SK-N-SH (cell line): Measurements from ENCODE around the gene FRMPD4. TPM values are rescaled to one million over a fixed set of nuclear protein-coding genes. Genes with fewer than 3 reads are reported as not detected.

ENCODE experiments used
- CTCF ChIA-PET: fragments of 300-600, 350-600 bp; formaldehyde crosslinking; extraction: SDS; loops from one replicate; lab custom pipeline; 2021; lab: Yijun Ruan, JAX
- POLR2A ChIA-PET: fragments of 350-600 bp; sonication (Branson Sonifier 250); formaldehyde crosslinking; extraction: SDS; loops from one replicate; lab custom pipeline; 2020; ENCODE audit warnings: antibody characterized with exemption, inconsistent platforms; lab: Yijun Ruan, JAX
- DNase-seq: peaks from one replicate; pipeline ENCODE4 v3.0.0; 2012
- H2AFZ ChIP-seq: fragments of 200-600 bp; sonication (generic); 2 replicates; pipeline ENCODE4 v1.8.1; 2016; ENCODE audit warnings: antibody characterized with exemption, mild to moderate bottlenecking, low read depth
- H3F3A ChIP-seq: fragments of 200-600 bp; sonication (generic); replicated peaks from 2 replicates; pipeline ENCODE3; 2016; ENCODE audit warnings: antibody characterized with exemption, mild to moderate bottlenecking; ENCODE audit not compliant: insufficient read depth
- H3K27ac ChIP-seq, 2 experiments: fragments of 200-500 bp in 1 of 2; fragments of 200-600 bp in 1 of 2; sonication (Bioruptor generic) in 1 of 2; sonication (generic), shearing (Covaris generic) in 1 of 2; 2 replicates each; pipeline versions ENCODE4 v1.5.1 to v1.6.1; 2014 to 2016; ENCODE audit warnings: low read depth in 2 of 2, inconsistent platforms in 1 of 2, low read length in 1 of 2, mild to moderate bottlenecking in 1 of 2, mixed read lengths in 1 of 2
- H3K27me3 ChIP-seq: fragments of 200-600 bp; sonication (generic), shearing (Covaris generic); 2 replicates; pipeline ENCODE4 v1.6.1; 2016; ENCODE audit warnings: mixed run types; ENCODE audit not compliant: insufficient read depth
- H3K36me3 ChIP-seq, 2 experiments: fragments of 200-500 bp in 1 of 2; fragments of 200-600 bp in 1 of 2; sonication (Bioruptor generic) in 1 of 2; sonication (generic) in 1 of 2; replicated peaks in 1 of 2; 2 replicates each; pipeline versions ENCODE3 to v1.5.1; 2014 to 2016; ENCODE audit warnings: low read length in 1 of 2, mild to moderate bottlenecking in 1 of 2; ENCODE audit not compliant: insufficient read depth in 2 of 2, control insufficient read depth in 1 of 2
- H3K4me1 ChIP-seq, 2 experiments: fragments of 200-500 bp in 1 of 2; fragments of 200-600 bp in 1 of 2; sonication (Bioruptor generic) in 1 of 2; sonication (generic), shearing (Covaris generic) in 1 of 2; 2 replicates each; pipeline versions ENCODE4 v1.5.1 to v1.6.1; 2014 to 2016; ENCODE audit warnings: low read depth in 1 of 2, low read length in 1 of 2, mixed run types in 1 of 2; ENCODE audit not compliant: insufficient read depth in 2 of 2, control insufficient read depth in 1 of 2
- H3K4me2 ChIP-seq: fragments of 200-600 bp; sonication (generic), shearing (Covaris generic); 2 replicates; pipeline ENCODE4 v1.6.1; 2017; ENCODE audit warnings: mixed run types
- H3K4me3 ChIP-seq, 2 experiments: fragments of 200-500 bp in 1 of 2; fragments of 200-600 bp in 1 of 2; sonication (Bioruptor generic) in 1 of 2; sonication (generic), shearing (Covaris generic) in 1 of 2; 2 replicates each; pipeline versions ENCODE4 v1.5.1 to v1.8.1; 2014 to 2016; ENCODE audit warnings: low read depth in 2 of 2, inconsistent platforms in 1 of 2, low read length in 1 of 2, mild to moderate bottlenecking in 1 of 2, mixed read lengths in 1 of 2, moderate library complexity in 1 of 2
- H3K79me2 ChIP-seq: fragments of 200-600 bp; sonication (generic); 2 replicates; pipeline ENCODE4 v1.8.1; 2017; ENCODE audit warnings: mild to moderate bottlenecking; ENCODE audit not compliant: insufficient read depth
- H3K9ac ChIP-seq: fragments of 200-600 bp; sonication (generic); 2 replicates; pipeline ENCODE4 v1.6.1; 2017; ENCODE audit warnings: mixed run types
- H3K9me2 ChIP-seq: fragments of 200-600 bp; sonication (generic); 2 replicates; pipeline ENCODE4 v1.6.1; 2017; ENCODE audit warnings: mixed run types
- H3K9me3 ChIP-seq: fragments of 200-600 bp; sonication (generic); 2 replicates; pipeline ENCODE4 v1.6.1; 2017; ENCODE audit warnings: mixed run types, mild to moderate bottlenecking, moderate library complexity
- H4K20me1 ChIP-seq: fragments of 200-600 bp; sonication (generic); 2 replicates; pipeline ENCODE4 v1.6.1; 2017; ENCODE audit warnings: mild to moderate bottlenecking, mixed run types; ENCODE audit not compliant: insufficient read depth
- CHD2 ChIP-seq: fragments of 150-350 bp; IDR thresholded peaks from 2 replicates; pipeline ENCODE4 v1.6.1; 2018; ENCODE audit warnings: low read length; ENCODE audit not compliant: partially characterized antibody
- CTCF ChIP-seq: fragments of 200-600 bp; sonication (generic); IDR thresholded peaks from 2 replicates; pipeline ENCODE4 v1.6.1; 2017; ENCODE audit warnings: antibody characterized with exemption, mild to moderate bottlenecking, moderate library complexity
- EP300 ChIP-seq, 2 experiments: IDR thresholded peaks; 2 replicates each; pipeline versions ENCODE4 v1.4.0 to v1.6.1; 2012; ENCODE audit warnings: borderline replicate concordance in 1 of 2, low read depth in 1 of 2, low read length in 1 of 2
- EZH2phosphoT487 ChIP-seq: fragments of 200-600 bp; sonication (generic); IDR thresholded peaks from 2 replicates; pipeline ENCODE4 v1.6.1; 2017; ENCODE audit warnings: low read depth, mixed run types, mild to moderate bottlenecking, antibody characterized with exemption, moderate library complexity, borderline replicate concordance
- FOSL2 ChIP-seq: IDR thresholded peaks from 2 replicates; pipeline ENCODE4 v1.4.0; 2012; ENCODE audit warnings: low read depth, mild to moderate bottlenecking, moderate library complexity, borderline replicate concordance
- GATA2 ChIP-seq: sonication (generic); formaldehyde crosslinking; IDR thresholded peaks from 2 replicates; pipeline ENCODE4 v1.5.0; 2020; ENCODE audit warnings: mild to moderate bottlenecking, missing genetic modification reagents
- MXI1 ChIP-seq: IDR thresholded peaks from 2 replicates; pipeline ENCODE4 v1.6.1; 2012; ENCODE audit warnings: mild to moderate bottlenecking, low read depth, low read length, improper control_type of control experiment
- PBX3 ChIP-seq: IDR thresholded peaks from 2 replicates; pipeline ENCODE4; 2012
- RAD21 ChIP-seq: IDR thresholded peaks from 2 replicates; pipeline ENCODE4 v1.6.1; 2012; ENCODE audit warnings: mild to moderate bottlenecking, low read length
- RCOR1 ChIP-seq: fragments of 150-350 bp; IDR thresholded peaks from 2 replicates; pipeline ENCODE4 v1.6.1; 2017; ENCODE audit warnings: antibody characterized with exemption, low read length
- TAF1 ChIP-seq: IDR thresholded peaks from 2 replicates; pipeline ENCODE4 v1.6.1; 2012; ENCODE audit warnings: low read depth, mild to moderate bottlenecking, low read length, moderate library complexity, borderline replicate concordance
- TCF12 ChIP-seq: IDR thresholded peaks from 2 replicates; pipeline ENCODE4 v1.4.0; 2012
- TEAD4 ChIP-seq: IDR thresholded peaks from 2 replicates; pipeline ENCODE4 v1.4.0; 2012; ENCODE audit warnings: mild to moderate bottlenecking, borderline replicate concordance; ENCODE audit not compliant: insufficient read depth
- USF1 ChIP-seq: IDR thresholded peaks from 2 replicates; pipeline ENCODE4 v1.4.0; 2012; ENCODE audit warnings: low read depth, borderline replicate concordance
- USF2 ChIP-seq: fragments of 150-350 bp; IDR thresholded peaks from 2 replicates; pipeline ENCODE4 v1.6.1; 2017; ENCODE audit warnings: antibody characterized with exemption, low read length, low read depth, borderline replicate concordance
- ZBTB33 ChIP-seq: IDR thresholded peaks from 2 replicates; pipeline ENCODE4 v1.4.0; 2012; ENCODE audit warnings: low read depth, borderline replicate concordance
- WGBS: methylation state at CpG from one replicate; pipeline ENCODE4 v1.1.6; 2017; ENCODE audit warnings: low lambda C conversion rate; 5-methylcytosine and 5-hydroxymethylcytosine counted together
- polyA plus RNA-seq, 3 experiments: library from polyadenylated mRNA; depleted of rRNA; stranded (reverse); fragments of >200 nt; gene quantifications; 2 replicates each; pipeline ENCODE4 v1.2.3, GENCODE V29; 2012

The FRMPD4 gene
- polyA plus RNA-seq, 1 of the 3 experiments (the other 2 are of a cell fraction): not detected

- TF ChIP-seq USF2 (no peak), CHD2 (no peak), GATA2 (no peak), TAF1 (no peak), USF1 (no peak), ZBTB33 (no peak), RCOR1 (no peak), CTCF (no peak)
Observed at GRCh38 chrX:12467321-12467720, 329.0 kb downstream of the FRMPD4 start (continued).

- Histone ChIP-seq H3K9me3 (no peaks in the 10 kb centered on the region), H3K79me2 (no peaks in the 10 kb centered on the region), H3K4me3 (no peak overlapping the region), H4K20me1 (no peaks in the 10 kb centered on the region), H3K36me3 (no peaks in the 10 kb centered on the region), H3F3A (no peaks in the 10 kb centered on the region), H3K9me2 (no peaks in the 10 kb centered on the region), H3K9ac (no peak overlapping the region), H3K27me3 (no peaks in the 10 kb centered on the region; the same call in none of the 2 replicates), H3K4me1 (no peaks in the 10 kb centered on the region), H3K4me2 (no peak overlapping the region), H3K27ac (no peak overlapping the region), H2AFZ (no peak overlapping the region)
- ChIA-PET POLR2A (no interaction called here), CTCF (no interaction called here)
- DNase-seq: no peak
- WGBS: 3% methylated on average over 9 of the region's 9 CpGs
- TF ChIP-seq MXI1 (no peak), EZH2phosphoT487 (no peak), TCF12 (no peak), ZBTB33 (no peak), EP300 (IDR thresholded peaks at IDR 0.05; ENCODE audit: borderline replicate concordance in 1 of 2, low read depth in 1 of 2, low read length in 1 of 2) (no peak), PBX3 (no peak), FOSL2 (no peak), TAF1 (no peak), CTCF (no peak), TEAD4 (no peak), RAD21 (no peak), USF2 (no peak)
Observed at GRCh38 chrX:12469296-12469695, 331.0 kb downstream of the FRMPD4 start.
